Stimulated activated CD8-positive, alpha-beta memory T cell treated with anti-CD3 and anti-CD28 coated beads, Interleukin-7, amount 100 ng/mL, for 24 hours (primary cell): ENCODE measurements around the gene INTS12.
"Not testable (repeated sequence)": the region's sequence is repeated elsewhere in the genome, so short reads cannot be mapped to it uniquely, and the experiment has no call there.

Experiments used
- DNase-seq: peaks from one replicate; pipeline ENCODE4 v3.0.0-alpha.2; 2020; ENCODE audit warnings: low read depth

The INTS12 gene

GRCh38 chr4:105708181-105709080, at the start of gene INTS12, which contains the start of gene GSTCD:
Gene INTS12, minus strand, starts transcription at chr4:105708689. Its CDS starts 8,684 bp downstream, at chr4:105700005.
Gene GSTCD, plus strand, starts transcription at chr4:105708784. Its CDS starts 8,830 bp downstream, at chr4:105717614.
- DNase-seq = peak; percentile 77

GRCh38 chr4:105755375-105755774, 46.9 kb upstream of the INTS12 start:
- DNase-seq = no peak

- DNase-seq = no peak
Measured at GRCh38 chr4:105753361-105753760, 44.9 kb upstream of the INTS12 start.

GRCh38 chr4:105751718-105752299, 43.3 kb upstream of the INTS12 start:
- DNase-seq = no peak

GRCh38 chr4:105748222-105748621, 39.7 kb upstream of the INTS12 start:
- DNase-seq = no peak

GRCh38 chr4:105741548-105741947, 33.1 kb upstream of the INTS12 start:
- DNase-seq = no peak

GRCh38 chr4:105735217-105735616, 26.7 kb upstream of the INTS12 start:
- not testable (repeated sequence) for DNase-seq

GRCh38 chr4:105729895-105730294, 21.4 kb upstream of the INTS12 start:
- DNase-seq = not testable (repeated sequence)

GRCh38 chr4:105725623-105726022, 17.1 kb upstream of the INTS12 start:
- DNase-seq = no peak

- DNase-seq = no peak
Measured at GRCh38 chr4:105719204-105719603, 10.7 kb upstream of the INTS12 start.

- DNase-seq = no peak
Measured at GRCh38 chr4:105715692-105716278, 7.3 kb upstream of the INTS12 start.

- DNase-seq = no peak
Measured at GRCh38 chr4:105714932-105715331, 6.4 kb upstream of the INTS12 start.

- DNase-seq = no peak
Measured at GRCh38 chr4:105714071-105714521, 5.6 kb upstream of the INTS12 start.

GRCh38 chr4:105712766-105713165, 4.3 kb upstream of the INTS12 start:
- DNase-seq = no peak

- no peak for DNase-seq
Measured at GRCh38 chr4:105710678-105711077, 2.2 kb upstream of the INTS12 start.

GRCh38 chr4:105710012-105710600, 1.6 kb upstream of the INTS12 start:
- DNase-seq = no peak

- DNase-seq = no peak
Measured at GRCh38 chr4:105709081-105709450, 577 bp upstream of the INTS12 start.

GRCh38 chr4:105707782-105708180, 708 bp downstream of the INTS12 start:
- no peak for DNase-seq

GRCh38 chr4:105698607-105699006, 9.9 kb downstream of the INTS12 start:
- DNase-seq = no peak

- DNase-seq = not testable (repeated sequence)
Measured at GRCh38 chr4:105695832-105696231, 12.7 kb downstream of the INTS12 start.

- DNase-seq = not testable (repeated sequence)
Measured at GRCh38 chr4:105694812-105695211, 13.7 kb downstream of the INTS12 start.

- DNase-seq = no peak
Measured at GRCh38 chr4:105686571-105686970, 21.9 kb downstream of the INTS12 start.
